Esophagus muscularis mucosa (tissue), 4 donors: ENCODE data around the gene THBD. TPM values are rescaled to one million over a fixed set of nuclear protein-coding genes. Genes with fewer than 3 reads are reported as not detected.
A peak's percentile ranks its signal among the peaks of the same experiment; 100 is the strongest.

Experiments used
- DNase-seq: peaks from one replicate; pipeline ENCODE4 v3.0.0-alpha.2; 2017; ENCODE audit errors: extremely low spot score
- H3K27ac ChIP-seq, 4 donors: fragments of 200-600 bp; sonication (generic); replicated peaks in 1 of 4; 1 replicate in 3 of 4; 2 replicates in 1 of 4; pipeline ENCODE4 v1.5.1; 2016 to 2019; ENCODE audit warnings: mild to moderate bottlenecking in 1 of 4
- H3K27me3 ChIP-seq, 4 donors: fragments of 200-600 bp; sonication (generic); one replicate each; pipeline versions ENCODE4 v1.5.1 to v1.6.0; 2016 to 2019
- H3K36me3 ChIP-seq, 4 donors: fragments of 200-600 bp; sonication (generic); one replicate each; pipeline ENCODE4 v1.5.1; 2016 to 2019
- H3K4me1 ChIP-seq, 4 donors: fragments of 200-600 bp; sonication (generic); one replicate each; pipeline ENCODE4 v1.5.1; 2016 to 2019
- H3K4me3 ChIP-seq, 4 donors: fragments of 200-600 bp; sonication (generic); 1 replicate in 2 of 4; 2 replicates in 2 of 4; pipeline ENCODE4 v1.5.1; 2016 to 2019; ENCODE audit warnings: mild to moderate bottlenecking in 4 of 4, moderate library complexity in 1 of 4
- H3K9me3 ChIP-seq, 4 donors: fragments of 200-600 bp; sonication (generic); 1 replicate in 3 of 4; 2 replicates in 1 of 4; pipeline ENCODE4 v1.5.1; 2016 to 2019
- CTCF ChIP-seq, 3 experiments: fragments of 200-600 bp in 2 of 3; fragments of 450-650 bp in 1 of 3; sonication (generic) in 2 of 3; IDR thresholded peaks; one replicate each; pipeline ENCODE4 v1.5.1; 2017 to 2019; ENCODE audit warnings: antibody characterized with exemption in 3 of 3, mild to moderate bottlenecking in 2 of 3, moderate library complexity in 1 of 3
- EP300 ChIP-seq: sonication (generic); formaldehyde crosslinking; IDR thresholded peaks from one replicate; pipeline ENCODE4 v1.6.1; 2017; ENCODE audit warnings: antibody characterized with exemption
- POLR2A ChIP-seq: fragments of 450-650 bp; IDR thresholded peaks from one replicate; pipeline ENCODE4 v1.6.1; 2017; ENCODE audit warnings: antibody characterized with exemption, moderate library complexity, mild to moderate bottlenecking, low read depth
- POLR2AphosphoS5 ChIP-seq, 2 donors: sonication (generic); formaldehyde crosslinking; IDR thresholded peaks; one replicate each; pipeline ENCODE4 v1.6.1; 2017; ENCODE audit warnings: antibody characterized with exemption in 2 of 2
- WGBS: methylation state at CpG from one replicate; pipeline ENCODE4 v1.1.5; 2018; 5-methylcytosine and 5-hydroxymethylcytosine counted together
- intact Hi-C: fragments of 100-400 bp; cut with DNase I; formaldehyde crosslinking; loops from one replicate; pipeline ENCODE4 v1.15.1; 2023
- total RNA-seq, 4 donors: library from RNA; depleted of rRNA; stranded (reverse); fragments of >200 nt; gene quantifications; one replicate each; pipeline versions ENCODE4 v1.1.0 to v1.2.1, GENCODE V29; 2016

Gene THBD
- total RNA-seq, 4 donors from 2014 or later: 22.4 to 206 (median 47.3) TPM

DNA sequence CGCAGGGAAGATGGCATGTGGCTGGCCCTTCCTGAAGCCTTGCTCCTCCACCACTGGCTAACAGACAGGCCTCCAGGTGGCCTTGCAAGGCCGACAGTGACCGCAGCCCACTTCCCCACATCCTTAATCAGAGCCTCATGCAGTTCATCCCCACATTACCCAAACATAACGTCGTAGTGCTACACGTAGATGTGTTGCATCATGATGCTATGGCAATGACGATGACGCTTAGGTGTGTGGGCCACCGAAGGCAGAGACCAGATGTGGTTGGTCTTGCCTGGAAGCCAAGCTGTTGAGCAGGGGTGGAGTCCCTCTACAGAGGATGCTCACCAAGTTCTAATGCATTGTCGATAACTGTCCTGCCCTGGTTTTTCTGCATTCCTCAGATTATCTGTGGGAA lies 31.0 kb upstream of the THBD start:
- TF ChIP-seq POLR2A: no peak
- no peak for TF ChIP-seq POLR2AphosphoS5 (IDR thresholded peaks at IDR 0.05)
- no peak for TF ChIP-seq EP300
- TF ChIP-seq CTCF (IDR thresholded peaks at IDR 0.05): no peak
- intact Hi-C loops: no loop called here

DNA sequence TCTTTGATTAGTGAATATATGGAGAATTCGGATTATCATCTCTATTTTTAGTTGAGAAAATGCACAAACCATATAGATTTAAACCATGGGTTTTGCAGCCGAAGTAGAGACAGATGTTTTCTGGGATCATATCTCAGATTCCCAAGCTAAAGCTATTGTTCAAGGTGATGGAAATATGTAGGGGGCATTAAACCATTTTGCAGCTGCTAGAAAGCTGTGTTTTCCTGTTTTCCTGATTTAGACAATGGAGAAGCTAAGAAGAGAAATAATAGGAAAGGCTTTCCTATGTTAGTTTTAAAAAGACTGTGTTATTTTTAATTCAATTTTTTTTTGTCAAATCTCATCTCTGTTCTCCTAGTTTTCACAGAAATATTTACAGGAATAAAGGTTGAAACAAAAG lies 30.5 kb upstream of the THBD start:
- no peak overlapping the region for H3K4me3 ChIP-seq
- H3K27ac ChIP-seq: no peak overlapping the region
- WGBS: 76% methylated on average over 2 of the region's 2 CpGs
- no peaks in the 10 kb centered on the region for H3K9me3 ChIP-seq
- DNase-seq: no peak
- H3K36me3 ChIP-seq: peaks cover 0 to 17% (median 0%) of the 10 kb centered on the region in 4 donors
- TF ChIP-seq POLR2AphosphoS5 (IDR thresholded peaks at IDR 0.05) (no peak), CTCF (IDR thresholded peaks at IDR 0.05) (no peak), POLR2A (no peak), EP300 (no peak)
- H3K4me1 ChIP-seq: peaks cover 16 to 31% (median 24%) of the 10 kb centered on the region in 4 donors
- H3K27me3 ChIP-seq: no peaks in the 10 kb centered on the region
- intact Hi-C loops: no loop called here

More for the DNA sequence above, 31.0 kb upstream of the THBD start:
- Histone ChIP-seq H3K9me3 (no peaks in the 10 kb centered on the region), H3K4me1 (peaks cover 16 to 37% (median 27%) of the 10 kb centered on the region in 4 donors), H3K27ac (peak overlapping the region in 1 of 4 donors; percentile 18), H3K27me3 (no peaks in the 10 kb centered on the region), H3K4me3 (no peak overlapping the region), H3K36me3 (peaks cover 0 to 17% (median 0%) of the 10 kb centered on the region in 4 donors)
- 90% methylated on average over 8 of the region's 10 CpGs for WGBS
- no peak for DNase-seq

DNA sequence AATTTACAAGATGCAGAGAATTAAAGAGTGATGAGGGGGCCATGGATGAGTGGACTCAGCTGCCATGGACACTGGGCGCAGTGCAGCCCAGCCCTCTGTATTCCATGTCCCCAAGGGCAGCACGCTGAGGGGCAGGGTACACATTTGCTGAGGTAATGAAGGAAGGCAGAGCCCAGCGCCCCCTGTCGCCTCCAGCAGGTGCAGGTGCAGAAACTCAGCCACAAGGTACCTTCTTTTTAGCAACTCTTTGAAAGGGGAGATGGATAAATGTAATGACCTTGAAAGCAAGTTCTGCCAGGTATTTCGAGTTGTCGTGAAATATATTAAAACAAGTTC lies 29.5 kb upstream of the THBD start:
- WGBS: 55% methylated on average over 6 of the region's 6 CpGs
- no peak for DNase-seq

GRCh38 chr20:23078351-23079015 lies 29.0 kb upstream of the THBD start:
- Histone ChIP-seq H3K4me3 (no peak overlapping the region), H3K36me3 (peaks cover 0 to 17% (median 0%) of the 10 kb centered on the region in 4 donors), H3K4me1 (peaks cover 16 to 31% (median 24%) of the 10 kb centered on the region in 4 donors), H3K27ac (no peak overlapping the region), H3K9me3 (no peaks in the 10 kb centered on the region), H3K27me3 (no peaks in the 10 kb centered on the region)
- whole genome bisulfite sequencing: 40% methylated on average over 5 of the region's 5 CpGs
- TF ChIP-seq EP300 (no peak), POLR2A (no peak), POLR2AphosphoS5 (IDR thresholded peaks at IDR 0.05) (no peak), CTCF (IDR thresholded peaks at IDR 0.05) (no peak)
- intact Hi-C loops: no loop called here
- no peak for DNase-seq

More for the DNA sequence above, 29.5 kb upstream of the THBD start:
- Histone ChIP-seq H3K4me3 (no peak overlapping the region), H3K9me3 (no peaks in the 10 kb centered on the region), H3K36me3 (peaks cover 0 to 17% (median 0%) of the 10 kb centered on the region in 4 donors), H3K27me3 (no peaks in the 10 kb centered on the region), H3K27ac (no peak overlapping the region), H3K4me1 (peaks cover 16 to 31% (median 24%) of the 10 kb centered on the region in 4 donors)
- intact Hi-C loops: no loop called here
- TF ChIP-seq CTCF (IDR thresholded peaks at IDR 0.05) (peak in 1 of 3 experiments; percentile 27), EP300 (no peak)

- intact Hi-C loops: no loop called here
- Histone ChIP-seq H3K9me3 (no peaks in the 10 kb centered on the region), H3K36me3 (peaks cover 0 to 17% (median 0%) of the 10 kb centered on the region in 4 donors), H3K27ac (no peak overlapping the region), H3K4me3 (no peak overlapping the region), H3K4me1 (peaks cover 16 to 31% (median 25%) of the 10 kb centered on the region in 4 donors), H3K27me3 (no peaks in the 10 kb centered on the region)
- WGBS: 69% methylated on average over 4 of the region's 4 CpGs
- DNase-seq: no peak
- TF ChIP-seq POLR2AphosphoS5 (IDR thresholded peaks at IDR 0.05): no peak
- TF ChIP-seq EP300: no peak
- TF ChIP-seq POLR2A: no peak
- TF ChIP-seq CTCF (IDR thresholded peaks at IDR 0.05): no peak
These were observed 27.8 kb upstream of the THBD start for GRCh38 chr20:23077277-23077676.
